Glomerular visceral epithelial cell (primary cell): ENCODE results near the gene KNL1.
"Not testable (repeated sequence)": the region's sequence is repeated elsewhere in the genome, so short reads cannot be mapped to it uniquely, and the experiment has no call there.

ENCODE experiments used
- DNase-seq: peaks from one replicate; pipeline ENCODE4 v3.0.0-alpha.2; 2016; ENCODE audit errors: extremely low spot score

Gene KNL1

GRCh38 chr15:40676906-40677305 is 82.9 kb downstream of the KNL1 start:
- not testable (repeated sequence) for DNase-seq

GRCh38 chr15:40680151-40680550 is 86.1 kb downstream of the KNL1 start:
- DNase-seq = no peak

- not testable (repeated sequence) for DNase-seq
Observed at GRCh38 chr15:40680959-40681358, 86.9 kb downstream of the KNL1 start.

DNA sequence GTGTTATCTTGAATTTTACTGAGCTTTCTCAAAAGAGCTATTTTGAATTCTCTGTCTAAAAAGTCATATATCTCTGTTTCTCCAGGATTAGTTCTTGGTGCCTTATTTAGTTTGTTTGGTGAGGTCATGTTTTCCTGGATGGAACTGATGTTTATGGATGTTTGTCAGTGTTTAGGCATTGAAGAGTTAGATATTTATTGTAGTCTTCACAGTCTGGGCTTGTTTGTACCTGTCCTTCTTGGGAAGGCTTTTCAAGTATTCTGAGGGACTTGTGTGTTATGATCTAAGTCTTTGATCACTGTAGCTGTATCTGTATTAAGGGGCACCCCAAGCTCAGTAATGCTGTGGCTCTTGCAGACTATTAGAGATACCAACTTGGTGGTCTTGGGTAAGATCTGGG is 90.3 kb downstream of the KNL1 start:
- no peak for DNase-seq

DNA sequence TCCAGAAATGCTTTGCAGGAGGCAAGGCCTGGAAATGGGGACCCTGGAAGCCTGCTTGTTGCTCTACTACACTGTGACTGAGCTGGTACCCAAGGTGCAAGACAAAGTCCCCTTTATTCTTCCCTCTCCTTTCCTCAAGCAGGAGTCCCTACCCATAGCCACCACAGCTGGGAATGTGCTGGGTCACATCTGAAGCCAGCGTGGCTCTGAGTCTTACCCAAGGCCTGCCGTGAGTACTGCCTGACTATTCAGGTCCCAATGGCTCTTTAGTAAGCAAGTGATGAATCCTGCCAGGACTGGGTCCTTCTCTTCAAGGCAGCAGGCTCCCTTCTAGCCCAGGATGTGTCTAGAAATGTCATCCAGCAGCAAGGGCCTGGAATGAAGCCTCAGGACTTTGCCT is 91.3 kb downstream of the KNL1 start:
- no peak for DNase-seq

DNA sequence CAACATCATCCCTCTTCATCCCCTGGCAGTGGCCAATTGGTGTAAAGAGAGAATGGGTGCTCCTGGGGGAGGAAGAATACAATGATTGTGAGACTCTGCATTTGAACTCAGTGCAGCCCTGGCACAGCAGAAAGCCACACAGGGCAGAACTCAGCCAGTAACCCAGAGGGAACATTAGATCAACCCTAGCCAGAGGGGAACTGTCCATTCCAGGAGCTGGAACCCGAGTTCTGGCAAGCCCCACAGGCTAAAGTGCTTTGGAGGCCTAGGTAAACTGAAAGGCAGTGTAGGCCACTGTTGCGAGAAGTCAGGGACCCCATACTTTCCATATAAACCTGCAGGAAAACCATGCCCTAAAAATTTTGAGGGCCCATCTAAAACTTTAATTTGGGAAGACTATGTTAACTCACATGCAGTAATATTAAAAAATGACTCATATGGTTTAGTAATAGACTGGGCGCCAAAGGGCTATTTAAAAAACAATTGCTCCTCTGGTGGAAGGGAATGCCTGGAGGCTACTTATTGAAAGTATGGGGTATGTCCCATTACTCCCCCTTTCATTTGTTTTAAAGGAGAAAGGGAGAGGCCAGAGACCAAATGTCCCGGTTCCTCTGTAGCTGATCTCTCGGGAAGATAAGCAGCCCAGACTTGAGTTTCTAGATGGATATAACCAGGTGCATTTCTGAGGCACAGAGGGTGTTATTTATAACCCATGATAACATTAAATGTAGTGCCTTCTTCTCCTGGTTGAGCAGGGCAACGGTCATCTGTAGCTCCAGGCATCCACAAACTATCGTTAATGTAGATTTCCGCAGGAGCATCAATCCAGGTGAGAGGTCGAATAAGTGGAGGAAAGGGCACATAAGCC is 95.1 kb downstream of the KNL1 start:
- no peak for DNase-seq

GRCh38 chr15:40691737-40692136 is 97.7 kb downstream of the KNL1 start:
- no peak for DNase-seq

DNA sequence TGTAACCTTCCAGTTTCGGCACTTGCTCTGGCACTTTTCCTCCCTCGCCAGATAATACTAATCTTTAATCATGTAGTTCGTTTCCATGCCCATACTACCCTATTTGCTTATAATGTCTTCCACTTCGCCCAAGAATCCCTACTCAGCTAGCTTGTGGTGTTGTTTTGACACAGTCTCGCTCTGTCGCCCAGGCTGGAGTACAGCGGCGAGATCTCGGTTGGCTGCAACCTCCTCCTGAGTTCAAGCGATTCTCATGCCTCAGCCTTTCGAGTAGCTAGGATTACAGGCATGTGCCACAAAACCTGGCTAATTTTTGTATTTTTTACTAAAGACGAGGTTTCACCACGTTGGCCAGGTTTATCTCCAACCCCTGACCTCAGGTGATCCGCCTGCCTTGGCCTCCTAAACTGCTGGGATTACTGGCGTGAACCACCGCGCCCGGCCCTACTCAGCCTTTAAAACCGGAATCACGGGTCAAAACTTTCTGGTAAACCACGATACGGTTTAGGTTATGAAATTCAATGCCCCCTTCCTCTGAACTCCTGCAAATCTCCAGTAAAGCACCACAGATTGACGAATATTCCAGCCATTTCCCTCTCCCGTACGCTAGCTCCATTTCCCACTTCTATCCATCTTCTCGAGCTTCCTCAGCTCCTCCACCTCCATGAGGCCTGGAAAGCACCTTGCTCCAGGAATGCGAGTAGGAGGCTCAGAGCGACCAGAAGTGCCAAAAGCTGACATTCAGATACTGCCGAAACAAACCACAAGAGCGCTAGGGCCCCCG is 100.0 kb downstream of the KNL1 start:
- DNase-seq = peak; percentile 25

- DNase-seq = peak; percentile 93
Observed at GRCh38 chr15:40694688-40695468, 100.8 kb downstream of the KNL1 start, which contains the start of gene RAD51. RAD51 (plus strand) TSS chr15:40695174; CDS start chr15:40698759, 3,585 bp downstream.

DNA sequence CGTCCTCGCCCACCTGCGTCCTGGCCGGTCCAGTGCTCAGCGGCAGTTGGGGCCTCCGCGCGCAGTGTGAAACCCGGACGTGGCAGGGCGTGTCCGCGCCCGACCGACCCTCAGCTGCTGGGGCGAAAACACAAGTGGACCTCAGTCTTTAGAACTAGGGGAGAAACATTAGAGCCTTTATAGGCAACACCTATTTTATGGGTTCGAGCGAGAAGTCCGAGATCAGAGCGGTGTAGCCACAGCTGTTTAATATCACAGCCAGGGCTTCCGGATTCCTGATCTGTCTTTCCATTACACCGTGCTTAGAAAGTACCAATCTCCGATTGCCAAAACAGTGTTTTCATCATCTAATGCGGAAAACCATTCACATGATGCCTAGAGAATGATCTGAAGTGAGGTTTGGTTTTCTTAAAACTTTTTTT is 101.4 kb downstream of the KNL1 start:
- peak; percentile 43 for DNase-seq

GRCh38 chr15:40696228-40696627 is 102.2 kb downstream of the KNL1 start:
- DNase-seq = no peak

DNA sequence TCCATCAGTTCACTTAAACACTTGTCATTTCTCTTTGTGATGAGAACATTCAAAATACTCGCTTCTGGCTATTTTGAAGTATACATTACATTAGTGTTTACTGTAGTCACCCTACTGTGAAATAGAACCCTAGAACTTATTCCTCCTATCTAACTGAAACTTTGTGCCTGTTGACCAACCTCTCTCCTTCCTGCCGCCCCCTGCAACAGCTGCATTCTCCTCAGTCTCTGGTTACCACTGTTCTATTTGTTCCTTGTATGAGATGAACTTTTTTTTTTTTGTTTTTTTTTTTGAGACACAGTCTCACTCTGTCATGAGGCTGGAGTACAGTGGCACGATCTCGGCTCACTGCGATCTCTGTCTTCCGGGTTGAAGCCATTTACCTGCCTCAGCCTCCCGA is 103.9 kb downstream of the KNL1 start:
- DNase-seq = no peak

DNA sequence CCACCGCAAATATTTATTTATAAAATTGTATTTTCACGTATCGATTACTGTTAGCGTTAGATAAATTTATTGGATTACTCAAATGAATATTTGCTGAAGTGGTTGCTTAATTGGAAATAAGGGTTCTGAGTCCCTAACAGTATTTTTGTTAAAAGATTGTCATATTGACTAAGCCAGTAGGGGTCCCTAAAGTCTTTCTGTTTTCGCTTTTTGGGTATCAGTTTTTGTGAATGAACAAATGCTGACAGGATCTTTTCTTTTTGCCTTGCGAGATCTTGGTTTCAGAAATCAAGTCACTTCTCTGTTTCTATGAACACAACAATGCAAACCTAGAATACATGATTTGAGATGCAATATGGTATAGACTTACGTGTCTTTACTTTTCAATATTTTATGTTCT is 108.0 kb downstream of the KNL1 start:
- no peak for DNase-seq

- DNase-seq = no peak
Observed at GRCh38 chr15:40706121-40706520, 112.1 kb downstream of the KNL1 start.
